ENCODE data around the gene MRPL16.

DNA sequence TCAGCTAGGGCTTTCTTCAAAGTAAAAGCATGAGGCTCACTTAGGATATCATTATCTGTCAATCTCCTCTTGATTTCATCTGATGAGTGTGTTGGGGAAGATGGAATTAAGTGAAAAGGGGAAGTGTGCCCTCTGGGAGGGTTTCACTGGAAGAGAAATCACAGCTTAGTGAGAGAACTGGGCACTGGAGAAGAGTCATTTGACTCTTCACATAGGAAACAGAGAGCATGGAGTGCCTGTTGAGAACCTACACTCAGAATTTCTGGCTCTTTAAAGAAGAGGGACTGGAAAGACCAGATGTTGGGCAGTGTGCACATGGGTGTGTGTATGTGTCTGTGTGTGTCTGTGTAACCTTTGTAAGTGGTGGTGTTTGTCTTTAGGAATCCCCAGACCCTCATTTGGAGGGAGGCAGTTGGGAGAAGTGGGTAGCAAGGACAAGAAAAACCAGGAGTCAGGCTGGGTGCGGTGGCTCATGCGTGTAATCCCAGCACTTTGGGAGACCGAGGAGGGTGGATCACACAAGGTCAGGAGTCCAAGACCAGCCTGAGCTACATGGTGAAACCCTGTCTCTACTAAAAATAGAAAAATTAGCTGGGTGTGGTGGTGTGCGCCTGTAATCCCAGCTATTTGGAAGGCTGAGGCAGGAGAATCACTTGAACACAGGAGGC lies 45.4 kb downstream of the MRPL16 start:
- TF ChIP-seq EZH2 (IDR thresholded peaks at IDR 0.05; ENCODE audit: insufficient read depth, poor library complexity, severe bottlenecking) (no peak), EZH2phosphoT487 (IDR thresholded peaks at IDR 0.05; ENCODE audit: insufficient read depth, low read depth) (no peak)
